Spinal cord (tissue), 10 donors: ENCODE data around the gene CTLA4. TPM values are rescaled to one million over a fixed set of nuclear protein-coding genes. Genes with fewer than 3 reads are reported as not detected.

Experiments used
- DNase-seq, 6 donors: peaks; one replicate each; pipeline versions ENCODE4 v3.0.0 to v3.0.0-alpha.2; 2013 to 2015; ENCODE audit warnings: low spot score in 6 of 6, low read depth in 4 of 6
- H3K27ac ChIP-seq: one replicate; pipeline ENCODE4 v1.5.1; 2013; ENCODE audit warnings: low read depth, low read length, control low read depth
- H3K27me3 ChIP-seq: one replicate; pipeline ENCODE4 v1.6.1; 2013; ENCODE audit warnings: low read length; ENCODE audit not compliant: control insufficient read depth, insufficient read depth
- H3K36me3 ChIP-seq: one replicate; pipeline ENCODE4 v1.6.1; 2013; ENCODE audit warnings: low read length; ENCODE audit not compliant: control insufficient read depth, insufficient read depth
- H3K4me1 ChIP-seq: one replicate; pipeline ENCODE4 v1.6.1; 2013; ENCODE audit warnings: low read length; ENCODE audit not compliant: control insufficient read depth, insufficient read depth
- H3K4me3 ChIP-seq: one replicate; pipeline ENCODE4 v1.5.1; 2013; ENCODE audit warnings: low read depth, low read length, control low read depth
- H3K9me3 ChIP-seq: one replicate; pipeline ENCODE4 v1.6.1; 2013; ENCODE audit warnings: low read length; ENCODE audit not compliant: control insufficient read depth, insufficient read depth
- WGBS: methylation state at CpG from one replicate; pipeline ENCODE4 v1.1.5; 2013; ENCODE audit warnings: missing lambda C conversion rate; ENCODE audit not compliant: insufficient coverage; 5-methylcytosine and 5-hydroxymethylcytosine counted together
- long read RNA-seq, 4 donors: transcript quantifications; one replicate each; lab custom pipeline, GENCODE V29; 2026
- polyA plus RNA-seq, 2 donors: library from polyadenylated mRNA; unstranded; fragments of 120-200 nt; gene quantifications; one replicate each; pipeline ENCODE4 v1.2.1, GENCODE V29; 2013; ENCODE audit not compliant: insufficient read length in 2 of 2
- total RNA-seq, 2 donors: library from RNA; depleted of rRNA in 1 of 2; stranded (reverse); fragments of 120-200 nt in 1 of 2; fragments of >200 nt in 1 of 2; gene quantifications; one replicate each; pipeline versions ENCODE4 v1.2.3 to v1.2.4, GENCODE V29; 2013 to 2014
- donor health status: healthy.

CTLA4 gene
- total RNA-seq (under 1 TPM; 0.30 to 0.33 TPM), polyA plus RNA-seq (under 1 TPM in 1 of 2 donors, not detected in 1; 0.24 TPM)
- long read RNA-seq, donor 1, result 0 reads
- long read RNA-seq, donor 2, result 0 reads
- long read RNA-seq, donor 3, result 0 reads
- long read RNA-seq, donor 4, result 0 reads

DNA sequence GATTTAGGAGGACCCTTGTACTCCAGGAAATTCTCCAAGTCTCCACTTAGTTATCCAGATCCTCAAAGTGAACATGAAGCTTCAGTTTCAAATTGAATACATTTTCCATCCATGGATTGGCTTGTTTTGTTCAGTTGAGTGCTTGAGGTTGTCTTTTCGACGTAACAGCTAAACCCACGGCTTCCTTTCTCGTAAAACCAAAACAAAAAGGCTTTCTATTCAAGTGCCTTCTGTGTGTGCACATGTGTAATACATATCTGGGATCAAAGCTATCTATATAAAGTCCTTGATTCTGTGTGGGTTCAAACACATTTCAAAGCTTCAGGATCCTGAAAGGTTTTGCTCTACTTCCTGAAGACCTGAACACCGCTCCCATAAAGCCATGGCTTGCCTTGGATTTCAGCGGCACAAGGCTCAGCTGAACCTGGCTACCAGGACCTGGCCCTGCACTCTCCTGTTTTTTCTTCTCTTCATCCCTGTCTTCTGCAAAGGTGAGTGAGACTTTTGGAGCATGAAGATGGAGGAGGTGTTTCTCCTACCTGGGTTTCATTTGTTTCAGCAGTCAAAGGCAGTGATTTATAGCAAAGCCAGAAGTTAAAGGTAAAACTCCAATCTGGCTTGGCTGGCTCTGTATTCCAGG lies at the start of gene CTLA4:
CTLA4 (plus strand) TSS at position 211 of the 640 bp plus-strand sequence; CDS start at position 383, 172 bp downstream.
- H3K4me1 ChIP-seq, result no peaks in the 10 kb centered on the region
- H3K4me3 ChIP-seq, result no peak within 1 kb of the TSS
- 100% methylated on average over 1 of the region's 6 CpGs for WGBS
- H3K27me3 ChIP-seq, result no peaks in the 10 kb centered on the region
- H3K27ac ChIP-seq, result no peak within 1 kb of the TSS
- H3K9me3 ChIP-seq, result no peaks in the 10 kb centered on the region
- H3K36me3 ChIP-seq, result no peaks in the 10 kb centered on the region
- no peak for DNase-seq

DNA sequence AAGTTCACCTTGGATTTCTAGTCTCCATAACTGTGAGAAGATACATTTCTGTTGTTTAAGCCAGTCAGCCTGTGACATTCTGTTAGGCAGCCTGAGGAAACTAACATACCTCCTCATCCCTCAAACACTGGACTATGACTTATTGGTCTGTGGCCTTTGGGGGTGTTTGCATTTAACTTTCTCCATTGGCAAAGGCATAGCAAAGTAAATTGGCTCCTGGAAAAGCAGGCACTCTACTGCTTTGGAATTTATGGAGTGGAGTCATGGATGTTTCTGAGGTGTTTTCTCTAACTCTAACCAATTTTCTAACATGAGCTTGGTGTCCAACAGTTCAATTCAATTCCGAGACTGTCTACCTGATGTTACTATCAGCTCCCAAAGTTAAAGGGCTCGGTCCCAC lies 48.9 kb upstream of the CTLA4 start:
- WGBS, result 100% methylated on average over 2 of the region's 2 CpGs
- Histone ChIP-seq H3K27me3 (no peaks in the 10 kb centered on the region), H3K36me3 (no peaks in the 10 kb centered on the region), H3K9me3 (no peaks in the 10 kb centered on the region), H3K4me3 (no peak overlapping the region), H3K4me1 (no peaks in the 10 kb centered on the region), H3K27ac (no peak overlapping the region)
- no peak for DNase-seq

DNA sequence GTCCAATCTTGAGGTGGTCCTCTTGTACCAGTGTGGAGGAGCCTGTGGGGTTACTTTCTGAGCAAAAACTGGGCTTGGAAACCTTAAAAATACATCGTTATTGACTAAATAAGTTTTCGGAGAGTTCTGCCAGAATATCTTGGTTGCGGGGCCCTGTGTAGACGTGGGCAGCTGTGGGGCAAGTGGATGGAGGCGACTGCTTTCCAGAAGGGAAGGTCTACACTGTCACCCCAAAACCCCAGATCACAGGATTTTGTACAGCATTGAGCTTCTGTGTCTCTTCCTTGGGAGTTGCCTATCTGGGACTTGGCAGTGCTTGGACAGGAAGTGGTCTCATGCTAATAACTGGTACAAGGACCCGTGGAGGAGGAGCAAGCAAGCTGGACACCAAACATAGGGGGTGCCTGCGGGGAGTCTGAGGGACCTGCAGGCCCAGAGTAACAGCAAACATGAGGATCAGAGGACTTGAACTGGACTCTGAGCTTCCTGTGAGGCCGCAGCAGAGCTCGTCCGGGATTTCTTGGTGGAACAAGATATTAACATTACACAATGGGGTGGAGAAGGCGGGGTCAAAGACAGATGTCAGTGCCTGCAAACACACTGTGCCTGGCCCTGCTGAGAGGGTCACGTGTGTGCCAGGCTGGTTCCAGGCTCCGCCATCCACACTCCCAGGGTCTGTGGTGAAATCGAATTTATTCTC lies 48.0 kb upstream of the CTLA4 start:
- no peak overlapping the region for H3K4me3 ChIP-seq
- DNase-seq, result no peak
- no peaks in the 10 kb centered on the region for H3K36me3 ChIP-seq
- H3K9me3 ChIP-seq, result no peaks in the 10 kb centered on the region
- H3K27ac ChIP-seq, result no peak overlapping the region
- H3K27me3 ChIP-seq, result no peaks in the 10 kb centered on the region
- no peaks in the 10 kb centered on the region for H3K4me1 ChIP-seq
- WGBS, result 93% methylated on average over 9 of the region's 14 CpGs

DNA sequence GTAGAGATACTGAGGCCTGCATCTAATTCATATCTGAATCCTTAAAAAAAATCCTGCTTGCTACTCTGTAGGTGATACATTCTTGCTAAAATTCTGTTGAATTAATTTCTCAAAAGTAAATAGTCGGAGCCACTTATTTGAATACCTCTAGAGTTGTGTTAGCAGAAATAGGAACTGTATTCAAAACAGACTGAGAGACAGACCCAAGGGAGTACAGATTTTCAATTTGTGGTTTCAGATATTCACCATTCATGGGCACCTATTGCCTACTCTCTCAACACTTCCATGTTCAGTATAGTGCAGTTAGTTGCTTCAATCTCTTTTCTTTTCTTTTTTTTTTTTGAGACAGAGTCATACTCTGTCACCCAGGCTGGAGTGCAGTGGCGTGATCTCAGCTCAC lies 46.6 kb upstream of the CTLA4 start:
- Histone ChIP-seq H3K27me3 (no peaks in the 10 kb centered on the region), H3K9me3 (no peaks in the 10 kb centered on the region), H3K4me1 (no peaks in the 10 kb centered on the region), H3K4me3 (no peak overlapping the region), H3K36me3 (no peaks in the 10 kb centered on the region), H3K27ac (no peak overlapping the region)
- no peak for DNase-seq
- no CpG with 5 or more reads among the region's 2 CpGs for WGBS

DNA sequence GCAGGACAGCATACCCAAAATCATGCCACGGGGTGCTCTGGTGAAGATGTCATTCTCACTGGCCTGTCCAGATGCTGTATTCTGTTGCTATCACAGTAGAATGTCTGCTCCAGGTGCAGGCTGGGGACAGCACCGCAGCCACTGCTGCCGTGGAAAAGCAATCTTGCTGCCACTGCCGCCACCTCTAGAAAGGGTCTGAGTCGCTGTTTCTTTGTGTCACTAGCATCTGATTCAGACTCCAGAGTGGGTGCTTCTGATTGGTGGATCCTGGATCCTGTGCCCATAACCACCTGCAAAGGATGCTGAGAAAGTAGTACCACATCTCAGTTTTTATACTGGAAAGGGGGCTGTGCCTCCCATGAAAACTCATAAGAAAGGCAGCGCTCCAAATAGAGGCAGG lies 45.3 kb upstream of the CTLA4 start:
- no peak overlapping the region for H3K4me3 ChIP-seq
- WGBS, result 75% methylated on average over 5 of the region's 6 CpGs

DNA sequence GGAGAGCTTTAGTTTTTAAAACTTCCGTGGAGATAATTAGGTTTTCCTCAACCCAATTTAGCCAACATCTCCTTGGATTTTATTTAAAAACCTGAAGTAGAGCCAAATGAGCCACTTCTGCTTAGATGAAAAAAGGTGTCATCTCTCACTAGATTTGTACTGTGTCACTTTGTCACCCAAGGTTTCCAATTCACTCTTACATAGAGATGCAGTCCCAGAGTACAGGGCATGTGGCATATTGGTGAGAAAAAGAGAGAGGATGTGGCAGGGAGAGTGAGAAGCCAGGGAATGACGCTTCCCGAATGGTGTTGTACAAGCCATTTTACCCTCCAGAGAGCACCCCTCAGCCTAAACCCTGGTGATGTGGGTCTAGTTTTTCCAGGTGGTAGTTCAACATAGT lies 44.4 kb upstream of the CTLA4 start:
- no peaks in the 10 kb centered on the region for H3K36me3 ChIP-seq
- DNase-seq, result peak in 1 of 6 donors; percentile 42
- no peaks in the 10 kb centered on the region for H3K4me1 ChIP-seq
- H3K4me3 ChIP-seq, result no peak overlapping the region
- H3K27ac ChIP-seq, result no peak overlapping the region
- WGBS, result no CpG with 5 or more reads among the region's 3 CpGs
- H3K27me3 ChIP-seq, result no peaks in the 10 kb centered on the region
- H3K9me3 ChIP-seq, result no peaks in the 10 kb centered on the region

More for the DNA sequence above, 45.3 kb upstream of the CTLA4 start:
- Histone ChIP-seq H3K9me3 (no peaks in the 10 kb centered on the region), H3K36me3 (no peaks in the 10 kb centered on the region), H3K27me3 (no peaks in the 10 kb centered on the region), H3K4me1 (no peaks in the 10 kb centered on the region), H3K27ac (no peak overlapping the region)
- DNase-seq, result no peak

DNA sequence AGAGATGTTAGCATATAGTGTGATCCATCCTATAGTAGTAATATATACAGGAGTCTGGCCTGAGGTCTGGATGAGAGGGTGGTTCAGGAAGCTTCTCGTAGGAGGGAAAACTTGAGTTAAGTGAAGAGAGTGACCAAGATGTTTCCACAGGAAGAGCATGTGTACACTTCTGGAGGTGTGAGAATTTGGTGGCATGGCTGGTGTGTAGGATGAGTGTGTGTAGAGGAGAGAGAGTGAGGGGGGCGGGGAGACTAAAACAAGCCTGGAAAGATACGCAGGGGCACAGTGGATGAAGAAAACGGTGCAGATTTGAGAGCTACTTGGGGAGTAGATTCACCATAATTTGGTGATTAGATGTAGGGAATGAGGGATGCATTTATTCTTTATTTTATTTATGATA lies 43.5 kb upstream of the CTLA4 start:
- H3K4me1 ChIP-seq, result no peaks in the 10 kb centered on the region
- no peak for DNase-seq
- H3K4me3 ChIP-seq, result no peak overlapping the region
- no peaks in the 10 kb centered on the region for H3K9me3 ChIP-seq
- no peak overlapping the region for H3K27ac ChIP-seq
- H3K36me3 ChIP-seq, result no peaks in the 10 kb centered on the region
- WGBS, result 94% methylated on average over 4 of the region's 4 CpGs
- H3K27me3 ChIP-seq, result no peaks in the 10 kb centered on the region

DNA sequence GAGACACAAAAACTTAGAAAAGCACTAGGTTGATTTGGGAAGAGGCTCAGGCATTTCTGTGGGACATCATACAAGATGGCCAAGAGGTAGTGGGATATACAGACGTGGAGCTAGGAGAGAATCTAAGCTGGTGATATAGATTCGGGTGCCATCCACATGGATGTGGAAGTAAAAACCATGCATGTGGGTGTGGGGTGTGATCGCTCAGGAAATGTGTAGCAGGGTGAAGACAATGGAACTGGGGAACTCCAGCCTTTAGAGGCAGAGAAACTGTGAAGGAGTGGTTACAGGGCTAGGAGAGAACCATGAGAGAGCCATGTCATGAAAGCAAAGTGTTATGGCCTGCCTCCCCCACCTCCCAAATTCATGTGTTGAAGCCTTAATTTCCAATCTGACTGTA lies 43.0 kb upstream of the CTLA4 start:
- 87% methylated on average over 2 of the region's 3 CpGs for whole genome bisulfite sequencing
- Histone ChIP-seq H3K4me3 (no peak overlapping the region), H3K36me3 (no peaks in the 10 kb centered on the region), H3K27me3 (no peaks in the 10 kb centered on the region), H3K9me3 (no peaks in the 10 kb centered on the region), H3K27ac (no peak overlapping the region), H3K4me1 (no peaks in the 10 kb centered on the region)
- DNase-seq, result no peak

DNA sequence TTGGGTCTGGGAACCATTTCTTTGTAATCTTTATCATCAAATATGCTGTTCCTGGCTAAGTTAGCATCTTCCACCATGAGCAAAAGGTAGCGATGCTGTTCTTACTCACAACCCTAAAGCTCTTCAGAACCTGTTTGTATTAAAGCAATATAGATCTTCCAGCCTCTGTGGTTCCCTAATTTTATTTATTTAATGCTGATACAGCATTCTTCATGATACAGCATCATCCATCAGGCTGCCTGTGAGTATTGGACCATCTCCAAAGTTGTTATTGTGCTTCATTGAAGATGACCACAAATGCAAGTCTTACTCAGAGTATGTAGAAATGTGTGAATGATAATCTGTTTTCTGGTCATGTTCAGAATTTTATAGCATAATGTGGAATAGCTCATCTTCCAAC lies 40.9 kb upstream of the CTLA4 start:
- Histone ChIP-seq H3K4me1 (no peaks in the 10 kb centered on the region), H3K9me3 (no peaks in the 10 kb centered on the region), H3K27ac (no peak overlapping the region), H3K4me3 (no peak overlapping the region), H3K36me3 (no peaks in the 10 kb centered on the region), H3K27me3 (no peaks in the 10 kb centered on the region)
- no peak for DNase-seq
- 100% methylated on average over 1 of the region's 1 CpG for whole genome bisulfite sequencing
